GM23338 (cell line): ENCODE results near the gene MAMLD1. TPM values are rescaled to one million over a fixed set of nuclear protein-coding genes. Genes with fewer than 3 reads are reported as not detected.

Experiments
- ATAC-seq: fragments of 200-7000 bp; cut with Tn5 transposase; 3 replicates; pipeline ENCODE4 v1.9.1; 2020
- DNase-seq: peaks from one replicate; pipeline ENCODE4 v3.0.0-alpha.2; 2015; ENCODE audit warnings: low spot score
- H2AFZ ChIP-seq: fragments of 200-600 bp; sonication (generic); 2 replicates; pipeline ENCODE4 v1.8.0; 2016; ENCODE audit warnings: antibody characterized with exemption, mild to moderate bottlenecking, moderate library complexity
- H3F3A ChIP-seq: fragments of 200-600 bp; sonication (generic); replicated peaks from 2 replicates; pipeline ENCODE4 v1.8.0; 2017; ENCODE audit warnings: antibody characterized with exemption, mixed run types, low read depth
- H3K27ac ChIP-seq: fragments of 200-600 bp; sonication (generic); 2 replicates; pipeline ENCODE4 v1.6.1; 2016; ENCODE audit warnings: low read depth
- H3K27me3 ChIP-seq: fragments of 200-600 bp; sonication (generic); 2 replicates; pipeline ENCODE4 v1.8.0; 2016; ENCODE audit warnings: mild to moderate bottlenecking, mixed run types, moderate library complexity; ENCODE audit not compliant: insufficient read depth
- H3K36me3 ChIP-seq: fragments of 200-600 bp; sonication (generic); 2 replicates; pipeline ENCODE4 v1.8.0; 2016; ENCODE audit warnings: mild to moderate bottlenecking; ENCODE audit not compliant: insufficient read depth
- H3K4me1 ChIP-seq: fragments of 200-600 bp; sonication (generic); 2 replicates; pipeline ENCODE4 v1.8.0; 2016; ENCODE audit warnings: mild to moderate bottlenecking, moderate library complexity; ENCODE audit not compliant: insufficient read depth
- H3K4me2 ChIP-seq: fragments of 200-600 bp; sonication (generic); 2 replicates; pipeline ENCODE4 v1.7.1; 2017; ENCODE audit warnings: mixed run types
- H3K4me3 ChIP-seq: fragments of 200-600 bp; sonication (generic); 2 replicates; pipeline ENCODE4 v1.6.1; 2016; ENCODE audit warnings: mixed run types
- H3K79me2 ChIP-seq: fragments of 200-600 bp; sonication (generic); replicated peaks from 2 replicates; pipeline ENCODE4 v1.8.0; 2017; ENCODE audit warnings: mild to moderate bottlenecking; ENCODE audit not compliant: insufficient read depth
- H3K9me2 ChIP-seq: fragments of 200-600 bp; sonication (generic); 2 replicates; pipeline ENCODE4 v1.8.0; 2017; ENCODE audit not compliant: insufficient read depth
- H4K20me1 ChIP-seq: fragments of 200-600 bp; sonication (generic); replicated peaks from 2 replicates; pipeline ENCODE4 v1.8.0; 2017; ENCODE audit warnings: mild to moderate bottlenecking; ENCODE audit not compliant: insufficient read depth
- H3K27ac Mint-ChIP-seq: 2 replicates; pipeline ENCODE4 v1.8.0; 2020; ENCODE audit warnings: inconsistent platforms, mild to moderate bottlenecking, moderate library complexity, mixed read lengths
- H3K27me3 Mint-ChIP-seq: 3 replicates; pipeline ENCODE4 v1.8.0; 2022; ENCODE audit warnings: low read depth, mild to moderate bottlenecking, moderate library complexity, mixed read lengths, inconsistent platforms; ENCODE audit not compliant: insufficient read depth, poor library complexity
- H3K36me3 Mint-ChIP-seq: 3 replicates; pipeline ENCODE4 v1.8.0; 2021; ENCODE audit warnings: low read depth, mild to moderate bottlenecking, inconsistent platforms, moderate library complexity, mixed read lengths
- H3K4me1 Mint-ChIP-seq: 3 replicates; pipeline ENCODE4 v1.8.0; 2020; ENCODE audit warnings: mild to moderate bottlenecking, inconsistent platforms, mixed read lengths
- H3K4me3 Mint-ChIP-seq: 3 replicates; pipeline ENCODE4 v1.8.0; 2021; ENCODE audit warnings: moderate library complexity, mild to moderate bottlenecking, inconsistent platforms, mixed read lengths
- H3K9me3 Mint-ChIP-seq: 3 replicates; pipeline ENCODE4 v1.8.0; 2020; ENCODE audit warnings: moderate library complexity, mild to moderate bottlenecking, inconsistent platforms, mixed read lengths
- CTCF ChIP-seq, 2 experiments: fragments of 200-600 bp in 1 of 2; sonication (generic) in 1 of 2; conservative IDR thresholded peaks; 2 replicates each; pipeline versions ENCODE4 v1.5.1 to v1.6.1; 2016 to 2017; ENCODE audit warnings: antibody characterized with exemption in 2 of 2, low read depth in 2 of 2, mild to moderate bottlenecking in 2 of 2, moderate library complexity in 1 of 2
- EZH2 ChIP-seq: fragments of 200-600 bp; sonication (generic); IDR thresholded peaks from one replicate; pipeline ENCODE4 v1.8.0; 2017; ENCODE audit warnings: antibody characterized with exemption, mild to moderate bottlenecking, low read depth; ENCODE audit not compliant: unreplicated experiment
- EZH2phosphoT487 ChIP-seq: fragments of 200-600 bp; sonication (generic); IDR thresholded peaks from one replicate; pipeline ENCODE4 v1.8.1; 2018; ENCODE audit warnings: antibody characterized with exemption; ENCODE audit not compliant: unreplicated experiment
- NANOG ChIP-seq: IDR thresholded peaks from 2 replicates; pipeline ENCODE4 v1.6.1; 2016; ENCODE audit warnings: antibody characterized with exemption, borderline replicate concordance
- POLR2AphosphoS5 ChIP-seq: IDR thresholded peaks from 2 replicates; pipeline ENCODE4 v1.6.1; 2016; ENCODE audit warnings: antibody characterized with exemption, low read depth
- STAT1 ChIP-seq: IDR thresholded peaks from one replicate; pipeline ENCODE4 v1.6.1; 2016; ENCODE audit warnings: antibody characterized with exemption; ENCODE audit not compliant: unreplicated experiment
- ZNF114 ChIP-seq: fragments of 250-450 bp; sonication (Bioruptor Pico); IDR thresholded peaks from 2 replicates; pipeline ENCODE4 v1.5.0; 2020; ENCODE audit warnings: mild to moderate bottlenecking, moderate library complexity
- ZNF331 ChIP-seq: fragments of 250-450 bp; sonication (Bioruptor Pico); IDR thresholded peaks from 2 replicates; pipeline ENCODE4 v1.5.0; 2020; ENCODE audit warnings: low read depth, mild to moderate bottlenecking, moderate library complexity
- ZNF462 ChIP-seq: fragments of 250-450 bp; sonication (Bioruptor Pico); IDR thresholded peaks from 2 replicates; pipeline ENCODE4 v1.5.0; 2020; ENCODE audit warnings: mild to moderate bottlenecking, moderate library complexity
- polyA plus RNA-seq: library from polyadenylated mRNA; unstranded; fragments of >200 nt; fragmentation: Nextera tagmentation; extraction: Ambion mirVana; gene quantifications from 2 replicates; pipeline ENCODE4 v1.2.1, GENCODE V29; 2016
- total RNA-seq: library from RNA; depleted of rRNA; stranded (reverse); fragments of >200 nt; shearing (Covaris generic); gene quantifications from 2 replicates; pipeline ENCODE4 v1.2.3, GENCODE V29; 2014
- TF ChIP-seq, protein P1 (sequence below): IDR thresholded peaks from one replicate; pipeline ENCODE4 v1.6.1; 2018; ENCODE audit warnings: antibody characterized with exemption; ENCODE audit not compliant: unreplicated experiment
- TF ChIP-seq, protein P2 (sequence below): IDR thresholded peaks from 2 replicates; pipeline ENCODE4 v1.6.1; 2016; ENCODE audit warnings: antibody characterized with exemption

MAMLD1 gene
- total and polyA plus RNA-seq, 2 experiments from 2014 or later: 0.13 to 0.21 TPM

- Mint-ChIP-seq H3K4me1 (peaks cover 6% of the 10 kb centered on the region), H3K4me3 (no peak overlapping the region), H3K27me3 (no peaks in the 10 kb centered on the region), H3K9me3 (no peaks in the 10 kb centered on the region), H3K27ac (no peak overlapping the region), H3K36me3 (no peaks in the 10 kb centered on the region)
- Histone ChIP-seq H3F3A (no peaks in the 10 kb centered on the region), H3K27ac (no peak overlapping the region), H3K36me3 (no peaks in the 10 kb centered on the region), H4K20me1 (no peaks in the 10 kb centered on the region), H3K79me2 (no peaks in the 10 kb centered on the region), H2AFZ (no peak overlapping the region), H3K27me3 (no peaks in the 10 kb centered on the region), H3K9me2 (no peaks in the 10 kb centered on the region), H3K4me2 (no peak overlapping the region), H3K4me1 (no peaks in the 10 kb centered on the region), H3K4me3 (no peak overlapping the region)
- TF ChIP-seq CTCF (conservative IDR thresholded peaks at IDR 0.05; ENCODE audit: low read depth in 2 of 2) (no peak), ZNF114 (CRISPR knock-in tag) (no peak), STAT1 (no peak), ZNF462 (CRISPR knock-in tag) (no peak), EZH2phosphoT487 (no peak), NANOG (no peak), EZH2 (no peak), POLR2AphosphoS5 (no peak), ZNF331 (CRISPR knock-in tag) (no peak)
- TF ChIP-seq, protein P1, sequence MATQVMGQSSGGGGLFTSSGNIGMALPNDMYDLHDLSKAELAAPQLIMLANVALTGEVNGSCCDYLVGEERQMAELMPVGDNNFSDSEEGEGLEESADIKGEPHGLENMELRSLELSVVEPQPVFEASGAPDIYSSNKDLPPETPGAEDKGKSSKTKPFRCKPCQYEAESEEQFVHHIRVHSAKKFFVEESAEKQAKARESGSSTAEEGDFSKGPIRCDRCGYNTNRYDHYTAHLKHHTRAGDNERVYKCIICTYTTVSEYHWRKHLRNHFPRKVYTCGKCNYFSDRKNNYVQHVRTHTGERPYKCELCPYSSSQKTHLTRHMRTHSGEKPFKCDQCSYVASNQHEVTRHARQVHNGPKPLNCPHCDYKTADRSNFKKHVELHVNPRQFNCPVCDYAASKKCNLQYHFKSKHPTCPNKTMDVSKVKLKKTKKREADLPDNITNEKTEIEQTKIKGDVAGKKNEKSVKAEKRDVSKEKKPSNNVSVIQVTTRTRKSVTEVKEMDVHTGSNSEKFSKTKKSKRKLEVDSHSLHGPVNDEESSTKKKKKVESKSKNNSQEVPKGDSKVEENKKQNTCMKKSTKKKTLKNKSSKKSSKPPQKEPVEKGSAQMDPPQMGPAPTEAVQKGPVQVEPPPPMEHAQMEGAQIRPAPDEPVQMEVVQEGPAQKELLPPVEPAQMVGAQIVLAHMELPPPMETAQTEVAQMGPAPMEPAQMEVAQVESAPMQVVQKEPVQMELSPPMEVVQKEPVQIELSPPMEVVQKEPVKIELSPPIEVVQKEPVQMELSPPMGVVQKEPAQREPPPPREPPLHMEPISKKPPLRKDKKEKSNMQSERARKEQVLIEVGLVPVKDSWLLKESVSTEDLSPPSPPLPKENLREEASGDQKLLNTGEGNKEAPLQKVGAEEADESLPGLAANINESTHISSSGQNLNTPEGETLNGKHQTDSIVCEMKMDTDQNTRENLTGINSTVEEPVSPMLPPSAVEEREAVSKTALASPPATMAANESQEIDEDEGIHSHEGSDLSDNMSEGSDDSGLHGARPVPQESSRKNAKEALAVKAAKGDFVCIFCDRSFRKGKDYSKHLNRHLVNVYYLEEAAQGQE: no peak
- TF ChIP-seq, protein P2, sequence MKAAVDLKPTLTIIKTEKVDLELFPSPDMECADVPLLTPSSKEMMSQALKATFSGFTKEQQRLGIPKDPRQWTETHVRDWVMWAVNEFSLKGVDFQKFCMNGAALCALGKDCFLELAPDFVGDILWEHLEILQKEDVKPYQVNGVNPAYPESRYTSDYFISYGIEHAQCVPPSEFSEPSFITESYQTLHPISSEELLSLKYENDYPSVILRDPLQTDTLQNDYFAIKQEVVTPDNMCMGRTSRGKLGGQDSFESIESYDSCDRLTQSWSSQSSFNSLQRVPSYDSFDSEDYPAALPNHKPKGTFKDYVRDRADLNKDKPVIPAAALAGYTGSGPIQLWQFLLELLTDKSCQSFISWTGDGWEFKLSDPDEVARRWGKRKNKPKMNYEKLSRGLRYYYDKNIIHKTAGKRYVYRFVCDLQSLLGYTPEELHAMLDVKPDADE: no peak
- ATAC-seq (no peak), DNase-seq (no peak)
Measured at GRCh38 chrX:150408561-150408960, 45.4 kb downstream of the MAMLD1 start.
